Measurements from ENCODE around the gene PRKAG2. TPM values are rescaled to one million over a fixed set of nuclear protein-coding genes. Genes with fewer than 3 reads are reported as not detected.

Gene PRKAG2
- total and polyA plus RNA-seq, 2 of the 8 experiments (the other 6 are each of a cell fraction or from before 2014, with no cell fraction given) = 7.5 to 18.1 TPM

DNA sequence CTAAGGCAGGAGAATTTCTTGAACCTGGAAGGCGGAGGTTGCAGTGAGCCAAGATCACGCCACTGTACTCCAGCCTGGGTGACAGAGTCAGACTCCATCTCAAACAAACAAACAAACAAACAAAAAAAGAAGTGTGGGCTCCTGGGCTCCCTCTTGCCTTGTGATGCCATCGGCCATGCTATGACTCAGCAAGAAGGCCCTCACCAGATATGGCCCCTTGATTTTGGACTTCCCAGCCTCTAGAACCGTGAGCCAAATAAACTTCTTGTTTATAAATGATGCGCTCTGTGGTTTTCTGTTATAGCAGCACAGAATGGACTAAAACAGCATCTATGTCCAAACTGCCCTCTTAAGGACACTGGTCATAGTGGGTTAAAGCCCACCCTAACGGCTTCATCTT lies 327.3 kb downstream of the PRKAG2 start:
- Histone ChIP-seq H3K14ac (ENCODE audit: insufficient read length) (no peak overlapping the region), H3K27me3 (replicated peaks in 1 of 4; ENCODE audit: control insufficient read depth in 3 of 4, extremely low read depth in 1 of 4, insufficient read depth in 3 of 4, low read length in 3 of 4) (no peaks in the 10 kb centered on the region), H3K56ac (replicated peaks; ENCODE audit: insufficient read length, low read depth, low read length) (no peak overlapping the region)
- TF ChIP-seq TBP (IDR thresholded peaks at IDR 0.05; ENCODE audit: low read depth, low read length) (no peak), HDAC2 (IDR thresholded peaks at IDR 0.05; ENCODE audit: borderline replicate concordance in 1 of 2, low read depth in 2 of 2, low read length in 2 of 2) (no peak), SP2 (IDR thresholded peaks at IDR 0.05; ENCODE audit: low read length) (no peak), NANOG (IDR thresholded peaks at IDR 0.05; ENCODE audit: insufficient read depth, low read depth, low read length, poor library complexity, severe bottlenecking) (no peak), GTF2F1 (IDR thresholded peaks at IDR 0.05; ENCODE audit: borderline replicate concordance, low read depth, low read length) (no peak), KDM5A (IDR thresholded peaks at IDR 0.05; ENCODE audit: low read length) (no peak), JUN (IDR thresholded peaks at IDR 0.05; ENCODE audit: low read depth, low read length) (no peak), YY1 (IDR thresholded peaks at IDR 0.05; ENCODE audit: low read depth, low read length) (no peak), RAD21 (IDR thresholded peaks at IDR 0.05 in 1 of 2, conservative IDR thresholded peaks at IDR 0.05 in 1 of 2; ENCODE audit: low read depth in 2 of 2, low read length in 2 of 2) (no peak)
- TF ChIP-seq, protein P1, sequence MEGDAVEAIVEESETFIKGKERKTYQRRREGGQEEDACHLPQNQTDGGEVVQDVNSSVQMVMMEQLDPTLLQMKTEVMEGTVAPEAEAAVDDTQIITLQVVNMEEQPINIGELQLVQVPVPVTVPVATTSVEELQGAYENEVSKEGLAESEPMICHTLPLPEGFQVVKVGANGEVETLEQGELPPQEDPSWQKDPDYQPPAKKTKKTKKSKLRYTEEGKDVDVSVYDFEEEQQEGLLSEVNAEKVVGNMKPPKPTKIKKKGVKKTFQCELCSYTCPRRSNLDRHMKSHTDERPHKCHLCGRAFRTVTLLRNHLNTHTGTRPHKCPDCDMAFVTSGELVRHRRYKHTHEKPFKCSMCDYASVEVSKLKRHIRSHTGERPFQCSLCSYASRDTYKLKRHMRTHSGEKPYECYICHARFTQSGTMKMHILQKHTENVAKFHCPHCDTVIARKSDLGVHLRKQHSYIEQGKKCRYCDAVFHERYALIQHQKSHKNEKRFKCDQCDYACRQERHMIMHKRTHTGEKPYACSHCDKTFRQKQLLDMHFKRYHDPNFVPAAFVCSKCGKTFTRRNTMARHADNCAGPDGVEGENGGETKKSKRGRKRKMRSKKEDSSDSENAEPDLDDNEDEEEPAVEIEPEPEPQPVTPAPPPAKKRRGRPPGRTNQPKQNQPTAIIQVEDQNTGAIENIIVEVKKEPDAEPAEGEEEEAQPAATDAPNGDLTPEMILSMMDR (IDR thresholded peaks at IDR 0.05; ENCODE audit: control extremely low read depth in 1 of 3, insufficient read depth in 1 of 3, low read depth in 1 of 3, low read length in 3 of 3) = no peak
- TF ChIP-seq, protein P2, sequence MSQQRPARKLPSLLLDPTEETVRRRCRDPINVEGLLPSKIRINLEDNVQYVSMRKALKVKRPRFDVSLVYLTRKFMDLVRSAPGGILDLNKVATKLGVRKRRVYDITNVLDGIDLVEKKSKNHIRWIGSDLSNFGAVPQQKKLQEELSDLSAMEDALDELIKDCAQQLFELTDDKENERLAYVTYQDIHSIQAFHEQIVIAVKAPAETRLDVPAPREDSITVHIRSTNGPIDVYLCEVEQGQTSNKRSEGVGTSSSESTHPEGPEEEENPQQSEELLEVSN (IDR thresholded peaks at IDR 0.05) = no peak

More for the DNA sequence above, 327.3 kb downstream of the PRKAG2 start:
- Histone ChIP-seq H3K79me2 (ENCODE audit: control insufficient read depth in 1 of 2, insufficient read depth in 2 of 2, low read length in 2 of 2) (no peaks in the 10 kb centered on the region), H2BK5ac (ENCODE audit: low read depth, low read length) (no peak overlapping the region), H2AK5ac (ENCODE audit: low read depth, low read length) (no peak overlapping the region), H4K20me1 (replicated peaks in 1 of 2; ENCODE audit: control insufficient read depth in 1 of 2, insufficient read depth in 2 of 2, low read length in 2 of 2) (no peaks in the 10 kb centered on the region), H3K18ac (ENCODE audit: extremely low read depth, low read length) (no peak overlapping the region), H2BK120ac (replicated peaks; ENCODE audit: low read depth, low read length) (no peak overlapping the region), H2BK20ac (ENCODE audit: low read length) (no peak overlapping the region), H2BK15ac (ENCODE audit: low read length) (no peak overlapping the region), H2AFZ (ENCODE audit: low read length) (no peak overlapping the region), H3K9me3 (ENCODE audit: insufficient read depth in 2 of 2, low read depth in 1 of 2, low read length in 1 of 2) (no peaks in the 10 kb centered on the region), H3K36me3 (ENCODE audit: control insufficient read depth in 2 of 4, insufficient read depth in 4 of 4, low read length in 3 of 4) (no peaks in the 10 kb centered on the region), H3K23me2 (ENCODE audit: low read depth, low read length) (no peaks in the 10 kb centered on the region), H3K9ac (replicated peaks in 1 of 4; ENCODE audit: extremely low read depth in 1 of 4, low read depth in 3 of 4, low read length in 3 of 4) (no peak overlapping the region), H4K5ac (ENCODE audit: insufficient read length, low read depth, low read length) (no peak overlapping the region), H3K4me1 (replicated peaks in 1 of 4; ENCODE audit: control insufficient read depth in 3 of 4, insufficient read depth in 4 of 4, low read length in 3 of 4) (no peaks in the 10 kb centered on the region; a peak in 3 of 7 replicates), H3K27ac (ENCODE audit: low read depth, low read length) (no peak overlapping the region), H4K91ac (replicated peaks; ENCODE audit: insufficient read length, low read length) (no peak overlapping the region), H3K79me1 (ENCODE audit: low read depth, low read length) (no peaks in the 10 kb centered on the region), H2BK12ac (ENCODE audit: low read depth, low read length) (no peak overlapping the region), H3K4ac (replicated peaks; ENCODE audit: insufficient read length, low read depth, low read length) (no peak overlapping the region), H3K23ac (ENCODE audit: insufficient read length) (no peak overlapping the region), H4K8ac (ENCODE audit: extremely low read depth, insufficient read depth, low read length) (no peak overlapping the region), H3K4me2 (ENCODE audit: insufficient read depth in 1 of 2, low read depth in 2 of 2, low read length in 2 of 2) (no peak overlapping the region), H3K4me3 (ENCODE audit: extremely low read depth in 1 of 4, insufficient read depth in 2 of 4, low read depth in 3 of 4, low read length in 4 of 4) (no peak overlapping the region)
- WGBS, 2 experiments (ENCODE audit: extremely low coverage in 1 of 2, insufficient coverage in 1 of 2, insufficient read length in 1 of 2, insufficient replicate concordance in 2 of 2, low coverage in 1 of 2, low lambda C conversion rate in 2 of 2, missing lambda C conversion rate in 1 of 2) = 90% methylated on average over 6 of the region's 6 CpGs; no CpG with 5 or more reads in 1 of the 2 experiments
- DNase-seq (ENCODE audit: low read depth in 1 of 2, low spot score in 2 of 2) (no peak), FAIRE-seq (no peak)
- ChIA-PET POLR2A (ENCODE audit: partially characterized antibody) (no interaction called here), CTCF (ENCODE audit: partially characterized antibody) (interaction anchor here (1.7 kb wide), 1 partner anchor 101 kb away, joined by 3 read pairs; no protein-coding TSS in a partner anchor)

Data from H1 (cell line).